ENCODE results near the gene BEND2.

The BEND2 gene

DNA sequence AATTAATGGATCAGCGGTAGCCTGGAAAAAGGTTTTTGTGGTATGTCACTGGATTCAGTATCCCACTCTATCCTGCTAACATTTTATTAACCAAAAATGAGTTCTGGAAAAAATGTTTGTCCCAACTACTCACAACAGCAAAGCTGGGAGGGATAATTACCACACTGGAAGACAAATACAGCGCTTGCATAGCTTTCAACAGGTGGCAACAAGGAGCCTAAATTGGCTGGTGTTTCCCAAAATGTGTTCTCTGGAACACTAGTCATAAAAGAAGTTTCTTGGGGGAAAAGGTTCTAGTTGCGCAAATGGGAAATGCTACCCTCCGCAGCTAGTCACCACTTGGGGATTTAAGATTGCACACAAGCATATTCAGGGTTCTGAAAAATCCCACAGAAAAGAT is 54.6 kb downstream of the BEND2 start:
- no peak for TF ChIP-seq EZH2phosphoT487 (conservative IDR thresholded peaks at IDR 0.05; ENCODE audit: low read length)
- TF ChIP-seq, protein P1, sequence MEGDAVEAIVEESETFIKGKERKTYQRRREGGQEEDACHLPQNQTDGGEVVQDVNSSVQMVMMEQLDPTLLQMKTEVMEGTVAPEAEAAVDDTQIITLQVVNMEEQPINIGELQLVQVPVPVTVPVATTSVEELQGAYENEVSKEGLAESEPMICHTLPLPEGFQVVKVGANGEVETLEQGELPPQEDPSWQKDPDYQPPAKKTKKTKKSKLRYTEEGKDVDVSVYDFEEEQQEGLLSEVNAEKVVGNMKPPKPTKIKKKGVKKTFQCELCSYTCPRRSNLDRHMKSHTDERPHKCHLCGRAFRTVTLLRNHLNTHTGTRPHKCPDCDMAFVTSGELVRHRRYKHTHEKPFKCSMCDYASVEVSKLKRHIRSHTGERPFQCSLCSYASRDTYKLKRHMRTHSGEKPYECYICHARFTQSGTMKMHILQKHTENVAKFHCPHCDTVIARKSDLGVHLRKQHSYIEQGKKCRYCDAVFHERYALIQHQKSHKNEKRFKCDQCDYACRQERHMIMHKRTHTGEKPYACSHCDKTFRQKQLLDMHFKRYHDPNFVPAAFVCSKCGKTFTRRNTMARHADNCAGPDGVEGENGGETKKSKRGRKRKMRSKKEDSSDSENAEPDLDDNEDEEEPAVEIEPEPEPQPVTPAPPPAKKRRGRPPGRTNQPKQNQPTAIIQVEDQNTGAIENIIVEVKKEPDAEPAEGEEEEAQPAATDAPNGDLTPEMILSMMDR (IDR thresholded peaks at IDR 0.05; ENCODE audit: insufficient read depth, low read length, poor library complexity, severe bottlenecking): no peak
- Histone ChIP-seq H3K27me3 (ENCODE audit: low read length) (no peaks in the 10 kb centered on the region), H3K4me3 (ENCODE audit: insufficient read depth, low read length, poor library complexity, severe bottlenecking) (no peak overlapping the region), H2AFZ (ENCODE audit: low read depth, low read length, severe bottlenecking) (no peak overlapping the region), H3K9ac (ENCODE audit: low read length) (no peak overlapping the region), H3K36me3 (ENCODE audit: low read length) (no peaks in the 10 kb centered on the region), H3K9me3 (ENCODE audit: insufficient read depth, low read length) (no peaks in the 10 kb centered on the region), H3K27ac (ENCODE audit: low read depth, low read length) (no peak overlapping the region), H3K4me2 (ENCODE audit: low read depth, low read length, poor library complexity, severe bottlenecking) (no peak overlapping the region), H3F3A (ENCODE audit: insufficient read depth) (no peaks in the 10 kb centered on the region), H4K20me1 (ENCODE audit: low read depth, low read length) (no peaks in the 10 kb centered on the region), H3K79me2 (ENCODE audit: insufficient read depth, low read length) (no peaks in the 10 kb centered on the region), H3K9me2 (replicated peaks; ENCODE audit: insufficient read depth, low read length) (no peaks in the 10 kb centered on the region)

DNA sequence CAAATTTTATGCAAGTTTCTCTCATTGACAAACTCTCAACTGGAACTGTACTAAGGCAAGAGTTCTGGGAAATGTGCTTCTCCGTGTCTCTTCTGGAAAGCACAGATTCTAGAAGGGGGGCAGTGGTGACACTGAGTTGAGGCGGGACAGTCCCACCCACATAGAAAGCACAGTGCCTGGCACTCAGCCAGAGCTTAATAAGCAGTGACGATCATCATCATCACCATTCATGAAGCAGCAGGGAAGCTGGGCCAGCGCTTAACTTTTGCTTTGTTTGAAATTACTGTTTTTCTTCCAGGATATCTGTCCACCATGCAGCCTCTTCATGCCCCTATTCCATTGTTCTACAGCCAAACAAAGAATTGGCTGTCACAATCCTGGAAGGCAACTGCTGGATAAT is 60.3 kb downstream of the BEND2 start:
- Histone ChIP-seq H3K9ac (ENCODE audit: low read length) (no peak overlapping the region), H3K4me3 (ENCODE audit: insufficient read depth, low read length, poor library complexity, severe bottlenecking) (no peak overlapping the region), H3F3A (ENCODE audit: insufficient read depth) (no peaks in the 10 kb centered on the region), H3K9me2 (replicated peaks; ENCODE audit: insufficient read depth, low read length) (no peaks in the 10 kb centered on the region), H3K4me2 (ENCODE audit: low read depth, low read length, poor library complexity, severe bottlenecking) (no peak overlapping the region), H4K20me1 (ENCODE audit: low read depth, low read length) (no peaks in the 10 kb centered on the region), H3K27me3 (ENCODE audit: low read length) (no peaks in the 10 kb centered on the region), H3K79me2 (ENCODE audit: insufficient read depth, low read length) (no peaks in the 10 kb centered on the region), H3K27ac (ENCODE audit: low read depth, low read length) (no peak overlapping the region), H2AFZ (ENCODE audit: low read depth, low read length, severe bottlenecking) (no peak overlapping the region), H3K36me3 (ENCODE audit: low read length) (no peaks in the 10 kb centered on the region), H3K9me3 (ENCODE audit: insufficient read depth, low read length) (no peaks in the 10 kb centered on the region)
- no peak for TF ChIP-seq EZH2phosphoT487 (conservative IDR thresholded peaks at IDR 0.05; ENCODE audit: low read length)
- TF ChIP-seq, protein P1 (IDR thresholded peaks at IDR 0.05; ENCODE audit: insufficient read depth, low read length, poor library complexity, severe bottlenecking): no peak

DNA sequence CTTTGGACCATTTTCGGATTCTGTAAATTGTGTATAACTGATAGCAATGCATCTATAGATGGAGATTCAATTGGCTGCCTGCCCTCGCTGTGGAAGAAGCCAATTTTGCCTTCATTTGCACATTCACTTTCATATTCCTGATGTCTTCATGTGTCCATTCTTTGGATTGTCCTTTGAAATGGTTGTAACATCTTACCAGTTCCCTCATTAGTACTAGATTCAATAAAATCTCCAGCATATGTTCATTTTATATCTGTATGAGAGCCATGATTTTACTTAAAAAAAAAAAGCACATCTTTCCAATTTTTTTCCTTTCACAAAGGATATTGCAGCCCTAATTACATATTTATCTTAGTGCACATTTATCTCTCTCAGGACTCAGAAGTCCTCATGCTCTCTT is 61.7 kb downstream of the BEND2 start:
- Histone ChIP-seq H3K79me2 (ENCODE audit: insufficient read depth, low read length) (no peaks in the 10 kb centered on the region), H3K9me3 (ENCODE audit: insufficient read depth, low read length) (no peaks in the 10 kb centered on the region), H3K27ac (ENCODE audit: low read depth, low read length) (no peak overlapping the region), H3K4me3 (ENCODE audit: insufficient read depth, low read length, poor library complexity, severe bottlenecking) (no peak overlapping the region), H3K4me2 (ENCODE audit: low read depth, low read length, poor library complexity, severe bottlenecking) (no peak overlapping the region), H3F3A (ENCODE audit: insufficient read depth) (no peaks in the 10 kb centered on the region), H3K9me2 (replicated peaks; ENCODE audit: insufficient read depth, low read length) (no peaks in the 10 kb centered on the region), H4K20me1 (ENCODE audit: low read depth, low read length) (no peaks in the 10 kb centered on the region), H3K36me3 (ENCODE audit: low read length) (no peaks in the 10 kb centered on the region), H3K9ac (ENCODE audit: low read length) (no peak overlapping the region), H2AFZ (ENCODE audit: low read depth, low read length, severe bottlenecking) (no peak overlapping the region), H3K27me3 (ENCODE audit: low read length) (no peaks in the 10 kb centered on the region)
- no peak for TF ChIP-seq EZH2phosphoT487 (conservative IDR thresholded peaks at IDR 0.05; ENCODE audit: low read length)
- TF ChIP-seq, protein P1 (IDR thresholded peaks at IDR 0.05; ENCODE audit: insufficient read depth, low read length, poor library complexity, severe bottlenecking): no peak

Data from SU-DHL-6 (cell line).